Thoracic aorta (tissue), 2 donors: Measurements from ENCODE around the gene MIA2. TPM values are rescaled to one million over a fixed set of nuclear protein-coding genes. Genes with fewer than 3 reads are reported as not detected.

Experiments used
- ATAC-seq: fragments of 150-250 bp; one replicate; pipeline ENCODE4 v1.8.0; 2017; ENCODE audit warnings: low read depth; ENCODE audit not compliant: insufficient number of reproducible peaks, low FRiP score
- DNase-seq: peaks from one replicate; pipeline ENCODE4 v3.0.0-alpha.2; 2020; ENCODE audit warnings: low spot score
- H3K27ac ChIP-seq, 2 donors: fragments of 200-600 bp; sonication (generic); 1 replicate in 1 of 2; 2 replicates in 1 of 2; pipeline ENCODE4 v1.5.1; 2016; ENCODE audit warnings: mild to moderate bottlenecking in 2 of 2, moderate library complexity in 2 of 2
- H3K27me3 ChIP-seq: fragments of 200-600 bp; sonication (generic); replicated peaks from 2 replicates; pipeline ENCODE4 v1.6.0; 2016; ENCODE audit warnings: mild to moderate bottlenecking; ENCODE audit not compliant: insufficient read depth
- H3K36me3 ChIP-seq: fragments of 200-600 bp; sonication (generic); one replicate; pipeline ENCODE4 v1.5.1; 2016
- H3K4me1 ChIP-seq, 2 donors: fragments of 200-600 bp; sonication (generic); 1 replicate in 1 of 2; 2 replicates in 1 of 2; pipeline versions ENCODE4 v1.5.1 to v1.6.0; 2016; ENCODE audit warnings: low read depth in 2 of 2, mild to moderate bottlenecking in 1 of 2; ENCODE audit not compliant: control insufficient read depth in 1 of 2
- H3K4me3 ChIP-seq: fragments of 200-600 bp; sonication (generic); 2 replicates; pipeline ENCODE4 v1.5.1; 2016; ENCODE audit warnings: mild to moderate bottlenecking
- H3K9me3 ChIP-seq: fragments of 200-600 bp; sonication (generic); 2 replicates; pipeline ENCODE4 v1.5.1; 2016
- total RNA-seq, 2 donors: library from RNA; depleted of rRNA; stranded (reverse); fragments of >200 nt; gene quantifications; one replicate each; pipeline versions ENCODE4 v1.1.0 to v1.2.3, GENCODE V29; 2016
- TF ChIP-seq, protein P1 (sequence below): fragments of 200-600 bp; sonication (generic); IDR thresholded peaks from one replicate; pipeline ENCODE4 v1.5.1; 2019; ENCODE audit warnings: antibody characterized with exemption

The MIA2 gene
- total RNA-seq, 2 donors from 2014 or later, result 19.0 to 28.2 TPM

GRCh38 chr14:39417014-39417413 lies 183.3 kb downstream of the MIA2 start:
- H3K27ac ChIP-seq, result no peak overlapping the region
- no peak overlapping the region for H3K4me3 ChIP-seq
- H3K36me3 ChIP-seq, result no peaks in the 10 kb centered on the region
- peaks cover 15% of the 10 kb centered on the region for H3K9me3 ChIP-seq
- peaks cover 0 to 11% of the 10 kb centered on the region in 2 donors for H3K4me1 ChIP-seq
- ATAC-seq, result no peak
- H3K27me3 ChIP-seq, result no peaks in the 10 kb centered on the region
- DNase-seq, result no peak
- TF ChIP-seq, protein P1, sequence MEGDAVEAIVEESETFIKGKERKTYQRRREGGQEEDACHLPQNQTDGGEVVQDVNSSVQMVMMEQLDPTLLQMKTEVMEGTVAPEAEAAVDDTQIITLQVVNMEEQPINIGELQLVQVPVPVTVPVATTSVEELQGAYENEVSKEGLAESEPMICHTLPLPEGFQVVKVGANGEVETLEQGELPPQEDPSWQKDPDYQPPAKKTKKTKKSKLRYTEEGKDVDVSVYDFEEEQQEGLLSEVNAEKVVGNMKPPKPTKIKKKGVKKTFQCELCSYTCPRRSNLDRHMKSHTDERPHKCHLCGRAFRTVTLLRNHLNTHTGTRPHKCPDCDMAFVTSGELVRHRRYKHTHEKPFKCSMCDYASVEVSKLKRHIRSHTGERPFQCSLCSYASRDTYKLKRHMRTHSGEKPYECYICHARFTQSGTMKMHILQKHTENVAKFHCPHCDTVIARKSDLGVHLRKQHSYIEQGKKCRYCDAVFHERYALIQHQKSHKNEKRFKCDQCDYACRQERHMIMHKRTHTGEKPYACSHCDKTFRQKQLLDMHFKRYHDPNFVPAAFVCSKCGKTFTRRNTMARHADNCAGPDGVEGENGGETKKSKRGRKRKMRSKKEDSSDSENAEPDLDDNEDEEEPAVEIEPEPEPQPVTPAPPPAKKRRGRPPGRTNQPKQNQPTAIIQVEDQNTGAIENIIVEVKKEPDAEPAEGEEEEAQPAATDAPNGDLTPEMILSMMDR, result no peak

GRCh38 chr14:39419272-39419671 lies 185.6 kb downstream of the MIA2 start:
- H3K36me3 ChIP-seq, result no peaks in the 10 kb centered on the region
- DNase-seq, result no peak
- no peak overlapping the region for H3K4me3 ChIP-seq
- no peaks in the 10 kb centered on the region for H3K27me3 ChIP-seq
- no peak for ATAC-seq
- H3K4me1 ChIP-seq, result peaks cover 0 to 24% of the 10 kb centered on the region in 2 donors
- no peak overlapping the region for H3K27ac ChIP-seq
- TF ChIP-seq, protein P1, result no peak
- H3K9me3 ChIP-seq, result peaks cover 15% of the 10 kb centered on the region

DNA sequence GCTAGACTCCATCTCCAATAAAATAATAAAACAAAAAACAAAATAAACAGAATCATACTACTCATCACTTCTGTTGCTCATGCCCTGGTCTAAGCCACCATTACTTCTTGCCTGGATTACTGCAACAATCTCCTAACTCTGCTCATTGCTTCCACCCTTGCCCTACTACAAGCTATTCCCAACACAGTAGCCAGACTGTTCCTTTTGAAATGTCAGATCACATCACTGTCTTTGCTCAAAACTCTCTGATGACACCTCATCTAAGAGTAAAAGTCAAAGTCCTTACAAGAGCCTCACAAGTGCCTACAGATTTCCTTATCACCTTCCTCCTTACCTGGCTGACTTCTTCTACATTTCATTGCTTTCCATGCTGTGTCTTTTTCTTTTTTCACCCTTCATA lies 188.5 kb downstream of the MIA2 start:
- H3K27ac ChIP-seq, result no peak overlapping the region
- TF ChIP-seq, protein P1, result no peak
- no peaks in the 10 kb centered on the region for H3K27me3 ChIP-seq
- peaks cover 14 to 50% of the 10 kb centered on the region in 2 donors for H3K4me1 ChIP-seq
- no peak for DNase-seq
- no peak overlapping the region for H3K4me3 ChIP-seq
- no peaks in the 10 kb centered on the region for H3K9me3 ChIP-seq
- no peak for ATAC-seq
- H3K36me3 ChIP-seq, result no peaks in the 10 kb centered on the region

DNA sequence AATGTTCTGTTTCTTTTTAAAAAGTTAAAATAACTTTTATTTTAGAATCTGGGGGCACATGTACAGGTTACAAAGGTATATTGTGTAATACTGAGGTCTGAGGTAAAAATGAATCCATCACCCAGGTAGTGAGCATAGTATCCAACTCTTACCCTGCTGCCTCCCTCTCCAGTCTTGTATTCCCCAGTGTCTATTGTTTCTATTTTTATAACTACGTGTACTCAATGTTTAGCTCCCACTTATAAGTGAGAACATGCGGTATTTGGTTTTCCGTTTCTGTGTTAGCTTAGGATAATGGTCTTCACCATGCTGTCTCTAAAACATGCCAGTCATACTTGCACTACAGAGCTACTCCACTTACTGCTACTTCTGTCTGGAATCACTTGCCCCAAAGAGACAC lies 190.1 kb downstream of the MIA2 start:
- H3K4me3 ChIP-seq, result no peak overlapping the region
- DNase-seq, result no peak
- no peaks in the 10 kb centered on the region for H3K36me3 ChIP-seq
- H3K9me3 ChIP-seq, result no peaks in the 10 kb centered on the region
- peaks cover 23 to 64% of the 10 kb centered on the region in 2 donors for H3K4me1 ChIP-seq
- H3K27me3 ChIP-seq, result no peaks in the 10 kb centered on the region
- H3K27ac ChIP-seq, result no peak overlapping the region
- ATAC-seq, result no peak
- TF ChIP-seq, protein P1, result no peak

DNA sequence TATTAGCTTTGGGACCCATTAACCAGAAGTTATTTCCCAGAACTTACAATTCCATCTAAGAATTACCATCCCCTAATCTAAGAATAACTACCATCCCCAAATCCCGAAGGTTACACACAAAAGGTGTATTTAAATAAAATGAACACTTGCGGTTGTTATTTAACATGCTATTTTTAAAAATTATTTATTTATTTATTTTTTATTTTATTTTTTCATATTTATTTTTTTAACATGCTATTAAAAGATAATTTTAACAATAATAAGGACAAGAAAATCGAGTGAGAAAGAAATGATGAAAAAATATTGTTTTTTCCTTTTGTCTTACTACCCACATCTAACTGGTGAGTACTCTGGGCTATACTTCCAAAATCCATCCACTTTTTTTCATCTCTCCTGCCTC lies 192.2 kb downstream of the MIA2 start:
- Histone ChIP-seq H3K4me3 (no peak overlapping the region), H3K4me1 (peaks cover 42 to 75% of the 10 kb centered on the region in 2 donors), H3K27me3 (no peaks in the 10 kb centered on the region), H3K9me3 (no peaks in the 10 kb centered on the region), H3K36me3 (no peaks in the 10 kb centered on the region), H3K27ac (no peak overlapping the region)
- no peak for ATAC-seq
- DNase-seq, result no peak
- TF ChIP-seq, protein P1, result no peak
